Nephron (organoid): ENCODE results near the gene KHDC3L.

Experiments
- H3K27ac Mint-ChIP-seq, 3 experiments: 2 replicates each; pipeline ENCODE4 v1.8.0; 2020; ENCODE audit warnings: mixed read lengths in 3 of 3, mild to moderate bottlenecking in 2 of 3, moderate library complexity in 1 of 3
- H3K27me3 Mint-ChIP-seq: 2 replicates; pipeline ENCODE4 v1.8.0; 2021; ENCODE audit warnings: low read depth, mild to moderate bottlenecking, moderate library complexity, mixed read lengths
- H3K36me3 Mint-ChIP-seq: 2 replicates; pipeline ENCODE4 v1.8.0; 2020; ENCODE audit warnings: low read depth, mixed read lengths
- H3K4me1 Mint-ChIP-seq: 2 replicates; pipeline ENCODE4 v1.8.0; 2020; ENCODE audit warnings: mixed read lengths
- H3K4me3 Mint-ChIP-seq, 3 experiments: 2 replicates each; pipeline ENCODE4 v1.8.0; 2020; ENCODE audit warnings: mild to moderate bottlenecking in 3 of 3, mixed read lengths in 3 of 3, moderate library complexity in 2 of 3
- H3K9me3 Mint-ChIP-seq: 2 replicates; pipeline ENCODE4 v1.8.0; 2020; ENCODE audit warnings: mixed read lengths
- CTCF ChIP-seq, 3 experiments: fragments of 200-600 bp; sonication (generic); IDR thresholded peaks; one replicate each; pipeline ENCODE4 v1.5.0; 2021; ENCODE audit warnings: antibody characterized with exemption in 3 of 3; ENCODE audit not compliant: unreplicated experiment in 3 of 3

KHDC3L gene

GRCh38 chr6:73395875-73396274 lies 33.4 kb downstream of the KHDC3L start:
- H3K27me3 Mint-ChIP-seq = peaks cover 8% of the 10 kb centered on the region
- no peak overlapping the region for H3K27ac Mint-ChIP-seq
- no peaks in the 10 kb centered on the region for H3K36me3 Mint-ChIP-seq
- no peak overlapping the region for H3K4me3 Mint-ChIP-seq
- no peaks in the 10 kb centered on the region for H3K4me1 Mint-ChIP-seq
- no peak for TF ChIP-seq CTCF (IDR thresholded peaks at IDR 0.05; ENCODE audit: unreplicated experiment in 3 of 3)
- no peaks in the 10 kb centered on the region for H3K9me3 Mint-ChIP-seq

GRCh38 chr6:73400656-73401055 lies 38.2 kb downstream of the KHDC3L start:
- H3K36me3 Mint-ChIP-seq = no peaks in the 10 kb centered on the region
- H3K27ac Mint-ChIP-seq = no peak overlapping the region
- H3K4me3 Mint-ChIP-seq = no peak overlapping the region
- TF ChIP-seq CTCF (IDR thresholded peaks at IDR 0.05; ENCODE audit: unreplicated experiment in 3 of 3) = no peak
- H3K9me3 Mint-ChIP-seq = no peaks in the 10 kb centered on the region
- H3K27me3 Mint-ChIP-seq = no peaks in the 10 kb centered on the region
- H3K4me1 Mint-ChIP-seq = no peaks in the 10 kb centered on the region

DNA sequence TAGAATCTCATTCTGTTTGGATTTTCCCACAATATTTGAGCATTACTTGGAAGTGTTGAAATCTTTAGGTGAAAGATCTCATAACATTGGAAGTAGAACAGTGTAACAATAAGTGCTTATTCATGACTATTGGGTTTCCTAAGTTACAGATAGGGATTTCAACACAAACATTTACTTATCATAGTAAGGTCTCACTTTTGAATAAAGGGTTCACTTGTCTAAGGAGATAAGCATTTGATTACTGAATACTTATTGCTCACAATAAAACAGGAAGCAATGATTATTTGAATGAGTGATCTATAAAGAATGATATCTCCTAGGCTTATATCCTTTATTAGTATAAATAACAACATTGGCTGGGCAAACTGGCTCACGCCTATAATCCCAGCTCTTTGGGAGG lies 46.9 kb downstream of the KHDC3L start:
- no peaks in the 10 kb centered on the region for H3K36me3 Mint-ChIP-seq
- no peak overlapping the region for H3K4me3 Mint-ChIP-seq
- no peaks in the 10 kb centered on the region for H3K4me1 Mint-ChIP-seq
- peaks cover 5% of the 10 kb centered on the region for H3K27me3 Mint-ChIP-seq
- no peak for TF ChIP-seq CTCF (IDR thresholded peaks at IDR 0.05; ENCODE audit: unreplicated experiment in 3 of 3)
- no peak overlapping the region for H3K27ac Mint-ChIP-seq
- H3K9me3 Mint-ChIP-seq = no peaks in the 10 kb centered on the region

DNA sequence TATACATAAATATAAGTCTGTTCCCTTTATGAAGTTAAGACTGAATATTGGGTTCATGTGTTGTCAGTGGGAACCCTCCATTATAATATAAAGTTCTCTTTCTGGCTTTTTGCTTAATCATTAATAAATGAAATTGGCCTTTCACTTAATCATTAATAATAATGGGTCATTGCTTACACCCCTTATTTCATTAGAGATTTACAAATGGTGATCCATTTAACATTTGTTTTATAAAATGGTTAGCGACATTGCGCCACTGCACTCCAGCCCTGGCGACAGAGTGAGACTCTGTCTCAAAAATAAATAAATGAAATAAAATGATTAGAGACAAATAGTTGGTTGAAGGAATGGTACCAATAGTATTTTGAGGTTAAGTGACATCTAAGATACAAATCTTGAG lies 50.6 kb downstream of the KHDC3L start:
- Mint-ChIP-seq H3K4me3 (no peak overlapping the region), H3K27me3 (peaks cover under 1% of the 10 kb centered on the region), H3K4me1 (peaks cover 2% of the 10 kb centered on the region), H3K27ac (no peak overlapping the region), H3K36me3 (no peaks in the 10 kb centered on the region), H3K9me3 (no peaks in the 10 kb centered on the region)
- TF ChIP-seq CTCF (IDR thresholded peaks at IDR 0.05; ENCODE audit: unreplicated experiment in 3 of 3) = no peak
